Ovary (tissue), 9 donors: ENCODE measurements around the gene KRT79. TPM values are rescaled to one million over a fixed set of nuclear protein-coding genes. Genes with fewer than 3 reads are reported as not detected.

Source experiments
- DNase-seq, 5 donors: peaks; one replicate each; pipeline ENCODE4 v3.0.0-alpha.2; 2019 to 2020
- H3K27ac ChIP-seq, 2 donors: fragments of 200-600 bp; one replicate each; pipeline versions ENCODE4 v1.5.1 to v1.8.0; 2019 to 2022
- H3K27me3 ChIP-seq: fragments of 200-600 bp; one replicate; pipeline ENCODE4 v1.8.0; 2022
- H3K36me3 ChIP-seq: fragments of 200-600 bp; sonication (generic); one replicate; pipeline ENCODE4 v1.5.1; 2019
- H3K4me1 ChIP-seq: one replicate; pipeline ENCODE4 v1.8.1; 2013; ENCODE audit warnings: mild to moderate bottlenecking, moderate library complexity; ENCODE audit not compliant: insufficient read depth
- H3K4me3 ChIP-seq: fragments of 200-600 bp; sonication (generic); one replicate; pipeline ENCODE4 v1.5.1; 2017
- H3K9me3 ChIP-seq, 2 donors: fragments of 200-600 bp in 1 of 2; sonication (generic) in 1 of 2; one replicate each; pipeline versions ENCODE4 v1.5.1 to v1.8.1; 2013 to 2019; ENCODE audit warnings: mild to moderate bottlenecking in 1 of 2, moderate library complexity in 1 of 2
- CTCF ChIP-seq, 3 donors: fragments of 450-650 bp in 2 of 3; fragments of 200-600 bp in 1 of 3; IDR thresholded peaks; one replicate each; pipeline versions ENCODE4 v1.5.1 to v1.8.0; 2016 to 2022; ENCODE audit warnings: antibody characterized with exemption in 3 of 3, mild to moderate bottlenecking in 1 of 3
- EP300 ChIP-seq: sonication (generic); formaldehyde crosslinking; IDR thresholded peaks from one replicate; pipeline ENCODE4 v1.6.1; 2017; ENCODE audit warnings: antibody characterized with exemption
- POLR2A ChIP-seq: fragments of 450-650 bp; IDR thresholded peaks from one replicate; pipeline ENCODE4 v1.6.1; 2017; ENCODE audit warnings: antibody characterized with exemption, mild to moderate bottlenecking, moderate library complexity
- WGBS, 3 donors: extraction: QIAGEN DNeasy Blood & Tissue Kit in 1 of 3; methylation state at CpG; one replicate each; pipeline versions ENCODE4 v1.1.5 to v1.1.7; 2013 to 2017; 5-methylcytosine and 5-hydroxymethylcytosine counted together
- intact Hi-C, 4 donors: fragments of 100-400 bp; cut with DNase I; formaldehyde crosslinking; loops; one replicate each; pipeline versions ENCODE4 v1.11.0 to v1.15.1; 2022 to 2023
- polyA plus RNA-seq, 2 donors: library from polyadenylated mRNA; stranded (reverse); fragments of 200-250 nt in 1 of 2; fragments of 350-450 nt in 1 of 2; fragmentation: Illumina TruSeq in 1 of 2; extraction: RNeasy Lipid Tissue Mini Kit (QIAGEN cat#74804) in 1 of 2; gene quantifications; one replicate each; pipeline ENCODE4 v1.2.3, GENCODE V29; 2013 to 2014
- total RNA-seq, 7 donors: library from RNA; depleted of rRNA in 2 of 7; stranded (reverse); fragments of >200 nt in 2 of 7; fragmentation: NEBNext Ultra II Directional in 3 of 7; extraction: Animal tissue kit (Norgen Biotek cat#: 25700) in 3 of 7; gene quantifications; one replicate each; pipeline versions ENCODE4 v1.1.0 to v1.2.4, GENCODE V29; 2016 to 2023
- donor health status: DM: no; HTN: no; CAD: no; lungs with moderate emphysema.
- donor health status: DM: no; HTN: no; CAD: no.
- donor health status: Bipolar disorder and iron deficiency.
- donor health status: DM: yes; HTN: yes; CAD: no.
- donor health status: DM: no; HTN: no; CAD: no.
- donor health status: DM: yes; HTN: yes; CAD: no.

Gene KRT79
- total and polyA plus RNA-seq, 9 donors: not detected

GRCh38 chr12:52778833-52779232 is 55.3 kb downstream of the KRT79 start:
- DNase-seq: no peak
- intact Hi-C loops: no loop called here
- H3K9me3 ChIP-seq: no peaks in the 10 kb centered on the region
- no peaks in the 10 kb centered on the region for H3K36me3 ChIP-seq
- H3K4me1 ChIP-seq: no peaks in the 10 kb centered on the region
- TF ChIP-seq CTCF (IDR thresholded peaks at IDR 0.05): no peak
- no peak for TF ChIP-seq EP300
- TF ChIP-seq POLR2A: no peak
- H3K27ac ChIP-seq: no peak overlapping the region
- 94 to 98% (median 96%) methylated on average over 2 of the region's 2 CpGs for WGBS, 3 donors
- no peaks in the 10 kb centered on the region for H3K27me3 ChIP-seq
- H3K4me3 ChIP-seq: no peak overlapping the region

GRCh38 chr12:52777566-52777965 is 56.5 kb downstream of the KRT79 start:
- DNase-seq: no peak
- WGBS, 3 donors: 77 to 92% (median 84%) methylated on average over 4 of the region's 4 CpGs
- H3K36me3 ChIP-seq: no peaks in the 10 kb centered on the region
- no peak for TF ChIP-seq POLR2A
- no peak for TF ChIP-seq CTCF (IDR thresholded peaks at IDR 0.05)
- no peak for TF ChIP-seq EP300
- H3K27ac ChIP-seq: no peak overlapping the region
- H3K4me1 ChIP-seq: no peaks in the 10 kb centered on the region
- H3K9me3 ChIP-seq: no peaks in the 10 kb centered on the region
- H3K27me3 ChIP-seq: no peaks in the 10 kb centered on the region
- intact Hi-C loops: no loop called here
- H3K4me3 ChIP-seq: no peak overlapping the region

- H3K4me3 ChIP-seq: no peak within 1 kb of the TSS
- no peak within 1 kb of the TSS for H3K27ac ChIP-seq
- intact Hi-C loops: no loop called here
- no peaks in the 10 kb centered on the region for H3K36me3 ChIP-seq
- no peaks in the 10 kb centered on the region for H3K9me3 ChIP-seq
- no peaks in the 10 kb centered on the region for H3K27me3 ChIP-seq
- no peak for DNase-seq
- 78 to 87% (median 86%) methylated on average over 8 of the region's 8 CpGs for WGBS, 3 donors
- H3K4me1 ChIP-seq: no peaks in the 10 kb centered on the region
- TF ChIP-seq CTCF (IDR thresholded peaks at IDR 0.05) (no peak), POLR2A (no peak), EP300 (no peak)
Measured at GRCh38 chr12:52776913-52777395, 57.2 kb downstream of the KRT79 start, which contains the start of gene KRT76. TSS of gene KRT76 (minus strand) at chr12:52777345. CDS start at chr12:52777291, 54 bp downstream.

- WGBS, 3 donors: 83 to 94% (median 87%) methylated on average over 5 of the region's 5 CpGs
- DNase-seq: no peak
- Histone ChIP-seq H3K4me1 (no peaks in the 10 kb centered on the region), H3K27ac (no peak overlapping the region), H3K4me3 (no peak overlapping the region), H3K9me3 (no peaks in the 10 kb centered on the region), H3K27me3 (no peaks in the 10 kb centered on the region), H3K36me3 (no peaks in the 10 kb centered on the region)
- TF ChIP-seq EP300 (no peak), POLR2A (no peak), CTCF (IDR thresholded peaks at IDR 0.05) (no peak)
- intact Hi-C loops: no loop called here
Measured at GRCh38 chr12:52776435-52776834, 57.7 kb downstream of the KRT79 start.
